GM21786 (cell line): ENCODE measurements around the gene PDE5A.
A peak's percentile ranks its signal among the peaks of the same experiment; 100 is the strongest.
"Not testable (repeated sequence)": the region's sequence is repeated elsewhere in the genome, so short reads cannot be mapped to it uniquely, and the experiment has no call there.

ENCODE experiments used
- ATAC-seq: cut with Tn5 transposase; IDR thresholded peaks from one replicate; pipeline ENCODE4 v1.9.1; 2021; ENCODE audit not compliant: unreplicated experiment

The PDE5A gene

GRCh38 chr4:119628281-119629141 lies at the start of gene PDE5A:
Gene PDE5A, minus strand, starts transcription at chr4:119628804. Its CDS starts 133 bp downstream, at chr4:119628671.
- ATAC-seq, result peak; percentile 84

GRCh38 chr4:119676101-119676500 lies 47.5 kb upstream of the PDE5A start:
- no peak for ATAC-seq

GRCh38 chr4:119675391-119675790 lies 46.8 kb upstream of the PDE5A start:
- no peak for ATAC-seq

GRCh38 chr4:119672938-119673337 lies 44.3 kb upstream of the PDE5A start:
- ATAC-seq, result no peak

GRCh38 chr4:119672086-119672485 lies 43.5 kb upstream of the PDE5A start:
- ATAC-seq, result no peak

- ATAC-seq, result no peak
Measured at GRCh38 chr4:119671205-119671604, 42.6 kb upstream of the PDE5A start.

GRCh38 chr4:119667802-119668201 lies 39.2 kb upstream of the PDE5A start:
- no peak for ATAC-seq

- ATAC-seq, result no peak
Measured at GRCh38 chr4:119666653-119667091, 38.1 kb upstream of the PDE5A start.

GRCh38 chr4:119665752-119666151 lies 37.1 kb upstream of the PDE5A start:
- ATAC-seq, result no peak

GRCh38 chr4:119664168-119664907 lies 35.7 kb upstream of the PDE5A start:
- no peak for ATAC-seq

GRCh38 chr4:119663160-119663788 lies 34.7 kb upstream of the PDE5A start:
- ATAC-seq, result peak; percentile 45

GRCh38 chr4:119662612-119663011 lies 34.0 kb upstream of the PDE5A start:
- ATAC-seq, result not testable (repeated sequence)

- ATAC-seq, result no peak
Measured at GRCh38 chr4:119661231-119661630, 32.6 kb upstream of the PDE5A start.

GRCh38 chr4:119659576-119659975 lies 31.0 kb upstream of the PDE5A start:
- ATAC-seq, result no peak

- no peak for ATAC-seq
Measured at GRCh38 chr4:119657111-119657611, 28.6 kb upstream of the PDE5A start.

GRCh38 chr4:119656342-119656741 lies 27.7 kb upstream of the PDE5A start:
- ATAC-seq, result no peak

- no peak for ATAC-seq
Measured at GRCh38 chr4:119655111-119655837, 26.7 kb upstream of the PDE5A start.

GRCh38 chr4:119653990-119654389 lies 25.4 kb upstream of the PDE5A start:
- ATAC-seq, result no peak

- no peak for ATAC-seq
Measured at GRCh38 chr4:119652998-119653397, 24.4 kb upstream of the PDE5A start.

GRCh38 chr4:119648398-119648797 lies 19.8 kb upstream of the PDE5A start:
- no peak for ATAC-seq

GRCh38 chr4:119647558-119647957 lies 19.0 kb upstream of the PDE5A start:
- no peak for ATAC-seq
